ENCODE measurements around the gene NEDD4L.

GRCh38 chr18:58095222-58095621 lies 51.2 kb downstream of the NEDD4L start:
- TF ChIP-seq, protein P1, sequence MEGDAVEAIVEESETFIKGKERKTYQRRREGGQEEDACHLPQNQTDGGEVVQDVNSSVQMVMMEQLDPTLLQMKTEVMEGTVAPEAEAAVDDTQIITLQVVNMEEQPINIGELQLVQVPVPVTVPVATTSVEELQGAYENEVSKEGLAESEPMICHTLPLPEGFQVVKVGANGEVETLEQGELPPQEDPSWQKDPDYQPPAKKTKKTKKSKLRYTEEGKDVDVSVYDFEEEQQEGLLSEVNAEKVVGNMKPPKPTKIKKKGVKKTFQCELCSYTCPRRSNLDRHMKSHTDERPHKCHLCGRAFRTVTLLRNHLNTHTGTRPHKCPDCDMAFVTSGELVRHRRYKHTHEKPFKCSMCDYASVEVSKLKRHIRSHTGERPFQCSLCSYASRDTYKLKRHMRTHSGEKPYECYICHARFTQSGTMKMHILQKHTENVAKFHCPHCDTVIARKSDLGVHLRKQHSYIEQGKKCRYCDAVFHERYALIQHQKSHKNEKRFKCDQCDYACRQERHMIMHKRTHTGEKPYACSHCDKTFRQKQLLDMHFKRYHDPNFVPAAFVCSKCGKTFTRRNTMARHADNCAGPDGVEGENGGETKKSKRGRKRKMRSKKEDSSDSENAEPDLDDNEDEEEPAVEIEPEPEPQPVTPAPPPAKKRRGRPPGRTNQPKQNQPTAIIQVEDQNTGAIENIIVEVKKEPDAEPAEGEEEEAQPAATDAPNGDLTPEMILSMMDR (IDR thresholded peaks at IDR 0.05) = no peak
- TF ChIP-seq EZH2 (IDR thresholded peaks at IDR 0.05; ENCODE audit: borderline replicate concordance, insufficient read depth, low read depth, low read length, poor library complexity, severe bottlenecking) = no peak

Measured in B cell (primary cell).